Natural killer cell (primary cell): Measurements from ENCODE around the gene MRPL34. TPM values are rescaled to one million over a fixed set of nuclear protein-coding genes. Genes with fewer than 3 reads are reported as not detected.

ENCODE experiments used
- ATAC-seq, 3 donors: fragments of 150-1000 bp in 2 of 3; fragments of 200-7000 bp in 1 of 3; cut with Tn5 transposase; 1 replicate in 1 of 3; 2 replicates in 2 of 3; pipeline ENCODE4 v1.10.0; 2021; ENCODE audit warnings: mild to moderate bottlenecking in 2 of 3, moderate library complexity in 2 of 3
- DNase-seq, 2 donors: peaks; one replicate each; pipeline versions ENCODE4 v3.0.0 to v3.0.0-alpha.2; 2013 to 2021; ENCODE audit warnings: mixed read lengths in 1 of 2
- H3K27ac ChIP-seq: one replicate; pipeline ENCODE4 v1.5.1; 2013; ENCODE audit warnings: mild to moderate bottlenecking, low read length
- H3K27me3 ChIP-seq: one replicate; pipeline ENCODE4 v1.6.1; 2013; ENCODE audit warnings: low read length; ENCODE audit not compliant: control insufficient read depth, insufficient read depth
- H3K36me3 ChIP-seq: one replicate; pipeline ENCODE4 v1.6.1; 2013; ENCODE audit warnings: low read length; ENCODE audit not compliant: control insufficient read depth, insufficient read depth
- H3K4me1 ChIP-seq: one replicate; pipeline ENCODE4 v1.6.1; 2013; ENCODE audit warnings: low read length; ENCODE audit not compliant: control insufficient read depth, insufficient read depth
- H3K4me3 ChIP-seq: one replicate; pipeline ENCODE4 v1.5.1; 2013; ENCODE audit warnings: low read length
- H3K9me3 ChIP-seq: one replicate; pipeline ENCODE4 v1.6.1; 2013; ENCODE audit warnings: low read length; ENCODE audit not compliant: control insufficient read depth, insufficient read depth
- H3K27ac Mint-ChIP-seq, 2 donors: one replicate each; pipeline ENCODE4 v1.8.0; 2022; ENCODE audit warnings: mild to moderate bottlenecking in 2 of 2, mixed read lengths in 2 of 2, moderate library complexity in 1 of 2
- H3K27me3 Mint-ChIP-seq, 2 donors: one replicate each; pipeline ENCODE4 v1.8.0; 2022; ENCODE audit warnings: low read depth in 2 of 2, mixed read lengths in 2 of 2
- H3K36me3 Mint-ChIP-seq: one replicate; pipeline ENCODE4 v1.8.0; 2022; ENCODE audit warnings: mixed read lengths
- H3K4me1 Mint-ChIP-seq, 2 donors: one replicate each; pipeline ENCODE4 v1.8.0; 2022; ENCODE audit warnings: mixed read lengths in 2 of 2
- H3K4me3 Mint-ChIP-seq: one replicate; pipeline ENCODE4 v1.8.0; 2022; ENCODE audit warnings: mild to moderate bottlenecking, moderate library complexity, mixed read lengths
- H3K9me3 Mint-ChIP-seq, 2 donors: one replicate each; pipeline ENCODE4 v1.8.0; 2022; ENCODE audit warnings: mixed read lengths in 2 of 2
- WGBS: methylation state at CpG from one replicate; pipeline ENCODE4 v1.1.7; 2013; ENCODE audit warnings: missing lambda C conversion rate; ENCODE audit not compliant: insufficient coverage; 5-methylcytosine and 5-hydroxymethylcytosine counted together
- intact Hi-C: fragments of 100-400 bp; cut with micrococcal nuclease; formaldehyde crosslinking; loops from one replicate; pipeline ENCODE4 v1.14.2; 2022
- total RNA-seq, 4 donors: library from RNA; stranded (reverse); fragments of 120-200 nt in 1 of 4; gene quantifications; one replicate each; pipeline versions ENCODE4 v1.2.3 to v1.2.4, GENCODE V29; 2013 to 2022
- TF ChIP-seq, protein P1 (sequence below): fragments of 200-600 bp; IDR thresholded peaks from one replicate; pipeline ENCODE4 v1.8.0; 2022; ENCODE audit warnings: antibody characterized with exemption

Gene MRPL34
- total RNA-seq, 3 donors from 2014 or later (not counting 1 experiment from before 2014, with no cell fraction given): 26.9 to 40.8 (median 39.4) TPM

GRCh38 chr19:17304386-17305215, 1.1 kb upstream of the MRPL34 start:
- no peaks in the 10 kb centered on the region for H3K27me3 Mint-ChIP-seq
- no peak for ATAC-seq
- Histone ChIP-seq H3K27me3 (no peaks in the 10 kb centered on the region), H3K27ac (peak overlapping the region; percentile 58), H3K4me3 (no peak overlapping the region), H3K4me1 (peaks cover 43% of the 10 kb centered on the region), H3K9me3 (no peaks in the 10 kb centered on the region), H3K36me3 (no peaks in the 10 kb centered on the region)
- H3K27ac Mint-ChIP-seq: peak overlapping the region; percentile 81 to 89
- DNase-seq: no peak
- H3K36me3 Mint-ChIP-seq: no peaks in the 10 kb centered on the region
- no peaks in the 10 kb centered on the region for H3K9me3 Mint-ChIP-seq
- peaks cover 23 to 39% of the 10 kb centered on the region in 2 donors for H3K4me1 Mint-ChIP-seq
- 95% methylated on average over 10 of the region's 12 CpGs for WGBS
- TF ChIP-seq, protein P1, sequence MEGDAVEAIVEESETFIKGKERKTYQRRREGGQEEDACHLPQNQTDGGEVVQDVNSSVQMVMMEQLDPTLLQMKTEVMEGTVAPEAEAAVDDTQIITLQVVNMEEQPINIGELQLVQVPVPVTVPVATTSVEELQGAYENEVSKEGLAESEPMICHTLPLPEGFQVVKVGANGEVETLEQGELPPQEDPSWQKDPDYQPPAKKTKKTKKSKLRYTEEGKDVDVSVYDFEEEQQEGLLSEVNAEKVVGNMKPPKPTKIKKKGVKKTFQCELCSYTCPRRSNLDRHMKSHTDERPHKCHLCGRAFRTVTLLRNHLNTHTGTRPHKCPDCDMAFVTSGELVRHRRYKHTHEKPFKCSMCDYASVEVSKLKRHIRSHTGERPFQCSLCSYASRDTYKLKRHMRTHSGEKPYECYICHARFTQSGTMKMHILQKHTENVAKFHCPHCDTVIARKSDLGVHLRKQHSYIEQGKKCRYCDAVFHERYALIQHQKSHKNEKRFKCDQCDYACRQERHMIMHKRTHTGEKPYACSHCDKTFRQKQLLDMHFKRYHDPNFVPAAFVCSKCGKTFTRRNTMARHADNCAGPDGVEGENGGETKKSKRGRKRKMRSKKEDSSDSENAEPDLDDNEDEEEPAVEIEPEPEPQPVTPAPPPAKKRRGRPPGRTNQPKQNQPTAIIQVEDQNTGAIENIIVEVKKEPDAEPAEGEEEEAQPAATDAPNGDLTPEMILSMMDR: no peak
- intact Hi-C loops: loop anchor here (1.0 kb wide), 1 partner anchor 37 kb away; the partner anchor contains the start of gene BABAM1
- peak overlapping the region; percentile 82 for H3K4me3 Mint-ChIP-seq

GRCh38 chr19:17305216-17305516, 506 bp upstream of the MRPL34 start:
- TF ChIP-seq, protein P1: no peak
- Mint-ChIP-seq H3K36me3 (no peaks in the 10 kb centered on the region), H3K27ac (peak overlapping the region; percentile 81 to 89), H3K27me3 (no peaks in the 10 kb centered on the region), H3K9me3 (no peaks in the 10 kb centered on the region), H3K4me3 (peak overlapping the region; percentile 82), H3K4me1 (peaks cover 27 to 44% of the 10 kb centered on the region in 2 donors)
- DNase-seq (no peak), ATAC-seq (no peak)
- Histone ChIP-seq H3K4me1 (peaks cover 49% of the 10 kb centered on the region), H3K4me3 (peak overlapping the region; percentile 55), H3K36me3 (no peaks in the 10 kb centered on the region), H3K9me3 (no peaks in the 10 kb centered on the region), H3K27me3 (no peaks in the 10 kb centered on the region), H3K27ac (peak overlapping the region; percentile 58)
- 2% methylated on average over 7 of the region's 7 CpGs for WGBS
- intact Hi-C loops: loop anchor here (1.0 kb wide), 1 partner anchor 38 kb away; the partner anchor contains the start of gene BABAM1

- Histone ChIP-seq H3K9me3 (no peaks in the 10 kb centered on the region), H3K27ac (peak overlapping the region; percentile 58), H3K27me3 (no peaks in the 10 kb centered on the region), H3K4me3 (peak overlapping the region; percentile 55), H3K4me1 (peaks cover 56% of the 10 kb centered on the region), H3K36me3 (no peaks in the 10 kb centered on the region)
- TF ChIP-seq, protein P1: no peak
- Mint-ChIP-seq H3K36me3 (no peaks in the 10 kb centered on the region), H3K4me3 (peak overlapping the region; percentile 82), H3K4me1 (peaks cover 35 to 52% of the 10 kb centered on the region in 2 donors), H3K27ac (peak overlapping the region; percentile 81 to 89), H3K27me3 (no peaks in the 10 kb centered on the region), H3K9me3 (no peaks in the 10 kb centered on the region)
- intact Hi-C loops: no loop called here
- DNase-seq (no peak), ATAC-seq (no peak)
- 13% methylated on average over 28 of the region's 28 CpGs for WGBS
Measured at GRCh38 chr19:17306285-17306714, 628 bp downstream of the MRPL34 start.
